ENCODE data around the gene CEP192.

CEP192 gene

DNA sequence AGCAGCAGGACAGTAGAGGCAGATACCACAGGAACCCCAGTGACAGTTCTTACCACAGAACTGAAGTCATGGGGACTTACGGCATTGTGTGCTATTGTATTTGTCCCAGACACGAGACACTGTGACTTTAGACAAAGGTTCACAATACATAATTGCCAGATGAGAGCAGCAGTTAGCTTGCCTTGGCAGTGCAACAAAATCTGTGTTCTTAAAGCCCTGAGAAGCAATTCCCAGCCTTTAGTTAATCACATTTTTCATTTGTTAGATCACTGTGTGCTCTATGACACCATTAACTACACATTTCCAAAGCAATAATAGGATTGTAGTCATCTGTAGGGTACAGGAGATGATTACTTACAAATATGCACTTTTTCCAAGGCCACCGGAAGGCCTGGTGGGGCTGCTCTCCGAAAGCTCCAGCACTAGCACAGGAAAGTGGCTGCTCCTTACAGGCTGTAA, 129.8 kb downstream of the CEP192 start:
- Histone ChIP-seq H3K27me3 (ENCODE audit: insufficient read depth, poor library complexity, severe bottlenecking) (no peaks in the 10 kb centered on the region), H3K27ac (replicated peaks) (no peak overlapping the region), H3K4me3 (replicated peaks; ENCODE audit: insufficient read depth, low read length) (no peak overlapping the region)
- TF ChIP-seq, protein P1, sequence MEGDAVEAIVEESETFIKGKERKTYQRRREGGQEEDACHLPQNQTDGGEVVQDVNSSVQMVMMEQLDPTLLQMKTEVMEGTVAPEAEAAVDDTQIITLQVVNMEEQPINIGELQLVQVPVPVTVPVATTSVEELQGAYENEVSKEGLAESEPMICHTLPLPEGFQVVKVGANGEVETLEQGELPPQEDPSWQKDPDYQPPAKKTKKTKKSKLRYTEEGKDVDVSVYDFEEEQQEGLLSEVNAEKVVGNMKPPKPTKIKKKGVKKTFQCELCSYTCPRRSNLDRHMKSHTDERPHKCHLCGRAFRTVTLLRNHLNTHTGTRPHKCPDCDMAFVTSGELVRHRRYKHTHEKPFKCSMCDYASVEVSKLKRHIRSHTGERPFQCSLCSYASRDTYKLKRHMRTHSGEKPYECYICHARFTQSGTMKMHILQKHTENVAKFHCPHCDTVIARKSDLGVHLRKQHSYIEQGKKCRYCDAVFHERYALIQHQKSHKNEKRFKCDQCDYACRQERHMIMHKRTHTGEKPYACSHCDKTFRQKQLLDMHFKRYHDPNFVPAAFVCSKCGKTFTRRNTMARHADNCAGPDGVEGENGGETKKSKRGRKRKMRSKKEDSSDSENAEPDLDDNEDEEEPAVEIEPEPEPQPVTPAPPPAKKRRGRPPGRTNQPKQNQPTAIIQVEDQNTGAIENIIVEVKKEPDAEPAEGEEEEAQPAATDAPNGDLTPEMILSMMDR (IDR thresholded peaks at IDR 0.05; ENCODE audit: insufficient read depth, low read length): no peak
- TF ChIP-seq POLR2AphosphoS5 (IDR thresholded peaks at IDR 0.05; ENCODE audit: low read depth) (no peak), GABPA (IDR thresholded peaks at IDR 0.05; ENCODE audit: low read depth) (no peak), SPI1 (IDR thresholded peaks at IDR 0.05; ENCODE audit: borderline replicate concordance, low read depth) (no peak)
- TF ChIP-seq, protein P2, sequence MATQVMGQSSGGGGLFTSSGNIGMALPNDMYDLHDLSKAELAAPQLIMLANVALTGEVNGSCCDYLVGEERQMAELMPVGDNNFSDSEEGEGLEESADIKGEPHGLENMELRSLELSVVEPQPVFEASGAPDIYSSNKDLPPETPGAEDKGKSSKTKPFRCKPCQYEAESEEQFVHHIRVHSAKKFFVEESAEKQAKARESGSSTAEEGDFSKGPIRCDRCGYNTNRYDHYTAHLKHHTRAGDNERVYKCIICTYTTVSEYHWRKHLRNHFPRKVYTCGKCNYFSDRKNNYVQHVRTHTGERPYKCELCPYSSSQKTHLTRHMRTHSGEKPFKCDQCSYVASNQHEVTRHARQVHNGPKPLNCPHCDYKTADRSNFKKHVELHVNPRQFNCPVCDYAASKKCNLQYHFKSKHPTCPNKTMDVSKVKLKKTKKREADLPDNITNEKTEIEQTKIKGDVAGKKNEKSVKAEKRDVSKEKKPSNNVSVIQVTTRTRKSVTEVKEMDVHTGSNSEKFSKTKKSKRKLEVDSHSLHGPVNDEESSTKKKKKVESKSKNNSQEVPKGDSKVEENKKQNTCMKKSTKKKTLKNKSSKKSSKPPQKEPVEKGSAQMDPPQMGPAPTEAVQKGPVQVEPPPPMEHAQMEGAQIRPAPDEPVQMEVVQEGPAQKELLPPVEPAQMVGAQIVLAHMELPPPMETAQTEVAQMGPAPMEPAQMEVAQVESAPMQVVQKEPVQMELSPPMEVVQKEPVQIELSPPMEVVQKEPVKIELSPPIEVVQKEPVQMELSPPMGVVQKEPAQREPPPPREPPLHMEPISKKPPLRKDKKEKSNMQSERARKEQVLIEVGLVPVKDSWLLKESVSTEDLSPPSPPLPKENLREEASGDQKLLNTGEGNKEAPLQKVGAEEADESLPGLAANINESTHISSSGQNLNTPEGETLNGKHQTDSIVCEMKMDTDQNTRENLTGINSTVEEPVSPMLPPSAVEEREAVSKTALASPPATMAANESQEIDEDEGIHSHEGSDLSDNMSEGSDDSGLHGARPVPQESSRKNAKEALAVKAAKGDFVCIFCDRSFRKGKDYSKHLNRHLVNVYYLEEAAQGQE (IDR thresholded peaks at IDR 0.05; ENCODE audit: insufficient replicate concordance, low read depth): no peak
- no peak for DNase-seq (ENCODE audit: low read depth in 1 of 2, low spot score in 1 of 2)

DNA sequence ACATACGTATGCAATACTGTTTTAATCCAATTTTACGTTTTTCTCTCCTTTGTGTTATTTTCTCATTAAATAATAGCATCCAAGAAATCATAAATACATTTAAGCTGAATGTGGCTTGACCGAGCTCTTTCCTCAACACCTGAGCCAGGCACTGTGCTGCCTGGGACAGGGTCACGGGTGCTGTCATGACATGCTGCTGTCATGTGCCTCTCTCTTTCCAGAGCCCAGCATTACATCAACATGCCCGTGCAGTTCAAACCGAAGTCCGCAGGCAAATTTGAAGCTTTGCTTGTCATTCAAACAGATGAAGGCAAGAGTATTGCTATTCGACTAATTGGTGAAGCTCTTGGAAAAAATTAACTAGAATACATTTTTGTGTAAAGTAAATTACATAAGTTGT, 133.2 kb downstream of the CEP192 start:
- no peaks in the 10 kb centered on the region for H3K27me3 ChIP-seq (ENCODE audit: insufficient read depth, poor library complexity, severe bottlenecking)
- no peak for DNase-seq (ENCODE audit: low read depth in 1 of 2, low spot score in 1 of 2)
- H3K27ac ChIP-seq (replicated peaks): no peak overlapping the region
- TF ChIP-seq, protein P1 (IDR thresholded peaks at IDR 0.05; ENCODE audit: insufficient read depth, low read length): no peak
- TF ChIP-seq GABPA (IDR thresholded peaks at IDR 0.05; ENCODE audit: low read depth) (no peak), SPI1 (IDR thresholded peaks at IDR 0.05; ENCODE audit: borderline replicate concordance, low read depth) (no peak), POLR2AphosphoS5 (IDR thresholded peaks at IDR 0.05; ENCODE audit: low read depth) (no peak)
- TF ChIP-seq, protein P2 (IDR thresholded peaks at IDR 0.05; ENCODE audit: insufficient replicate concordance, low read depth): no peak
- H3K4me3 ChIP-seq (replicated peaks; ENCODE audit: insufficient read depth, low read length): no peak overlapping the region

DNA sequence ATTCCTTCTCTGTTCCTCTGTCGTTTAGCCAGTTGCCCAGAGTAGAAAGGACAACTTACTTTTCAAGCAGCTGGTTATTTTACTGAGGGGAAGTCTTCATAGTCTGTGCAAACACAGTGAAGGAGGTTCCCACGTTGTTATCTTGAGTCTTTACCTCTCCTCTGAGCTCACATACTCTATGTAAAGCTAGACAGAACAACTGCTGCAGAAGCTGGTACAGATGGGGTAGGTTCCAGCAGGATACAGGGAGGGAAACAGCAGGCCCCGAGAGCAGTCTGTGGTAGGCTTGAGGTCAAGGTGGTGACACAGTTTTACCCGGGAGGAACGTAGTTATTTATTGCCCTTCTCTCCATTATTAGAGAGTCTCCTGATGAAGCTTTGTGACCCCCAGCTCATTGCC, 134.0 kb downstream of the CEP192 start:
- H3K27ac ChIP-seq (replicated peaks): no peak overlapping the region
- no peak for DNase-seq (ENCODE audit: low read depth in 1 of 2, low spot score in 1 of 2)
- TF ChIP-seq, protein P2 (IDR thresholded peaks at IDR 0.05; ENCODE audit: insufficient replicate concordance, low read depth): no peak
- TF ChIP-seq, protein P1 (IDR thresholded peaks at IDR 0.05; ENCODE audit: insufficient read depth, low read length): no peak
- H3K27me3 ChIP-seq (ENCODE audit: insufficient read depth, poor library complexity, severe bottlenecking): no peaks in the 10 kb centered on the region
- H3K4me3 ChIP-seq (replicated peaks; ENCODE audit: insufficient read depth, low read length): no peak overlapping the region

Data from HL-60 (cell line).